Urinary bladder (tissue), 4 donors: ENCODE data around the gene NR1H2. TPM values are rescaled to one million over a fixed set of nuclear protein-coding genes. Genes with fewer than 3 reads are reported as not detected.
"Not testable (repeated sequence)": the region's sequence is repeated elsewhere in the genome, so short reads cannot be mapped to it uniquely, and the experiment has no call there.

Source experiments
- DNase-seq: peaks from one replicate; pipeline ENCODE4 v3.0.0-alpha.2; 2015; ENCODE audit errors: extremely low spot score
- H3K27ac ChIP-seq: one replicate; pipeline ENCODE4 v1.5.1; 2013; ENCODE audit warnings: low read depth, mild to moderate bottlenecking, moderate library complexity
- H3K36me3 ChIP-seq: one replicate; pipeline ENCODE4 v1.6.1; 2013; ENCODE audit warnings: mild to moderate bottlenecking, moderate library complexity; ENCODE audit not compliant: insufficient read depth
- H3K4me1 ChIP-seq: one replicate; pipeline ENCODE4 v1.6.1; 2013; ENCODE audit warnings: mild to moderate bottlenecking, moderate library complexity; ENCODE audit not compliant: insufficient read depth
- H3K4me3 ChIP-seq: one replicate; pipeline ENCODE4 v1.5.1; 2013; ENCODE audit warnings: low read depth, low read length
- WGBS: extraction: QIAGEN DNeasy Blood & Tissue Kit; methylation state at CpG from one replicate; pipeline ENCODE4 v1.1.7; 2013; 5-methylcytosine and 5-hydroxymethylcytosine counted together
- polyA plus RNA-seq: library from polyadenylated mRNA; stranded (reverse); fragments of 200-250 nt; gene quantifications from one replicate; pipeline ENCODE4 v1.2.3, GENCODE V29; 2013
- total RNA-seq: library from RNA; depleted of rRNA; stranded (reverse); fragments of >200 nt; gene quantifications from one replicate; pipeline ENCODE4 v1.2.3, GENCODE V29; 2014
- donor health status: healthy with polysubstance abuse.
- donor health status: healthy.

Gene NR1H2
- total and polyA plus RNA-seq, 2 donors: 33.4 to 136 TPM

- Histone ChIP-seq H3K36me3 (no peaks in the 10 kb centered on the region), H3K4me3 (no peak overlapping the region), H3K4me1 (no peaks in the 10 kb centered on the region), H3K27ac (no peak overlapping the region)
- under 1% methylated on average over 34 of the region's 34 CpGs for WGBS
- DNase-seq: peak; percentile 89
Measured at GRCh38 chr19:50333235-50333736, 43.0 kb upstream of the NR1H2 start.

DNA sequence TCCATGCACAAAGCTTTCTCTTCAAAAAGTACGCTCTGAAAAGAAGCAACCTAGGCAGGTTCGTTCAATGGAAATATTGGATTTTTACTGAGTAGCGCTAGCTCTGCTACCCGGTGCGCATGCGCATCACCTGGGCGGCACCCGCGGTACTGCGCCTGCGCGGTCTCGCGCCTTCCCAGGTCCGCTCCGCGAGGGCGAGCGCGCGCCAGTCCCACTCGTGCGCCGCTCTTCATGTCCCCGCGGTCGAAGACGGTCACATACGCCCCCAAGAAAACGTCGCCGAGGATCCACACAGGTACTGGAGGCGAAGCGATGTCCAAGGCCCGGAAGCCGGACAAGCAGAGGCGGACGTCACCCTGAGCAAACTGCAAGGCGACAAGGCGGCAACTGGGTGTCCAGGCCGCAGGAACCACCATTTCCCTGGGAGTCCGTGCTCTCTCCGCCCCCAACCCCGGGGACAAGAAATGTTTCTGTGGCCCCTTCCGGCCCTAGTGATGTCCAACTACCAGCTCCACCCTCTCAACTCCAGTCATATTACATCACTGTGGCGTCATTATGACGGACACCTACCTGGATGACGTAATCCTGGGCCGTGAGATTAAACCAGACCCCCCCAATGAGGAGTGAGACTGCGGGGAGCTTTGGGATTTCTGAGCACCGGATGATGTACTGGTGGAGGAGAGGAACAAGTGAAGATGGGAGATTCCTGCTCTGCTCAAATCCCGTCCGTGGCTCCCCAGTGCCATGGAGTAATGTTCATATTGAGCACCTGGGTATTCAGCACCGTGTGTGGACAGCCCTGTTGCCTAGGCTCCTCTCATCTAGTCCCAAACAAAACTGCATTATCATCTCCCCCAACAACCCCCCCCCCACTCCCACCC, 42.3 kb upstream of the NR1H2 start:
- WGBS: 11% methylated on average over 54 of the region's 54 CpGs
- Histone ChIP-seq H3K4me1 (no peaks in the 10 kb centered on the region), H3K4me3 (no peak overlapping the region), H3K36me3 (no peaks in the 10 kb centered on the region), H3K27ac (peak overlapping the region; percentile 26)
- DNase-seq: no peak

DNA sequence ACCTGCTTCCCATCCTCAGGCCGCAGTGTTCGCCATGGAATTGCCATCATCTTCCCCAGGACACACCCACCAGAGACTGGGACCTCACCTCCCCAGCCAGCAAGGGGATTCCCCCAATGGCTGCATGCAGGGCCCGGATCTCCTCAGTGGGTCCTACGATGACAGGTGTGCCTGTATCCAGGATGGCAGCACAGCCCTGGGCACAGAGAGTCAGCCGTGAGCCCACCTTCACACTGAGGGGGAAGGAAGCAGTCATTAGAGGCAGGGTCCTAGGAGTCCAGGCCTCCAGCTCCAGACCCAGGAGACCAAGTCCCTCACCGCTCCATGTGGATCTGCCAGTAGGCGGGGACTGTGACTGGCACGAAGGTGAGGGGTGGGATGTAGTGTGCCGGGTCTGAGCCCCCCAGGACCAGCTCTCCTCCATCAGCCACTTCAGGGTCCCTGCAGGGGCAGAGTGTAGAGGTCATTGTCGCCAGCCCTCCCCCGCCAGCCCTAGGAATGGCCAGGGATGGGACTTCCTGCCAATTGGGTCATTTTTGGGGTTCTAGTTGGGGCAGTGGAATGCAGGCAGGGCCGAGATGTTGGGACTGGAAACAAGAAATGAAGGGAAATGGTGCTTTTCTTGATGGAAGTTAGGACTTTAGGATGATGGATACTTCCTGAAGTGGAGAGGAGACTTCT, 41.4 kb upstream of the NR1H2 start:
- Histone ChIP-seq H3K36me3 (no peaks in the 10 kb centered on the region), H3K4me1 (no peaks in the 10 kb centered on the region), H3K27ac (no peak overlapping the region), H3K4me3 (no peak overlapping the region)
- 94% methylated on average over 12 of the region's 12 CpGs for WGBS
- no peak for DNase-seq

DNA sequence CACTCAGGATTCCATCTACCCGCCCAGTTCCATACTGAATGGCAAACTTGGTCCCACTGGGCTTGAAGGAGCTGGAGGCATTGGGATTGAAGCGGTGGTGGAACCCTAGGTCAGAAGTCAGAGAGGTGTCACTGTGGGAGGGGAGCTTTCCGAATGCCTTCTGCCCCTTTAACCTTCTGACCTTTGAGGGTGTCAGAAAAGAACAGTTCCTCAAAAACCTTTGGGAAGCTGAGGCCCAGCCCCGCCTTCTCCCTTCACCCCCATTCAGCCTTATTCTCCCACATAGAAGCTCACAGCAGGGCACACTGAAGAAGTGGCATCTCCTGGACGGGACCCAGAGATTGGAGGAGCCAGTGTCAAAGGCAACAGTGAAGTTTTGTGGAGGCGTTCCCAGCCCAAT, 39.2 kb upstream of the NR1H2 start:
- H3K4me3 ChIP-seq, H3K27ac ChIP-seq, H3K36me3 ChIP-seq, H3K4me1 ChIP-seq, DNase-seq: not testable (repeated sequence)
- 83% methylated on average over 6 of the region's 6 CpGs for WGBS

DNA sequence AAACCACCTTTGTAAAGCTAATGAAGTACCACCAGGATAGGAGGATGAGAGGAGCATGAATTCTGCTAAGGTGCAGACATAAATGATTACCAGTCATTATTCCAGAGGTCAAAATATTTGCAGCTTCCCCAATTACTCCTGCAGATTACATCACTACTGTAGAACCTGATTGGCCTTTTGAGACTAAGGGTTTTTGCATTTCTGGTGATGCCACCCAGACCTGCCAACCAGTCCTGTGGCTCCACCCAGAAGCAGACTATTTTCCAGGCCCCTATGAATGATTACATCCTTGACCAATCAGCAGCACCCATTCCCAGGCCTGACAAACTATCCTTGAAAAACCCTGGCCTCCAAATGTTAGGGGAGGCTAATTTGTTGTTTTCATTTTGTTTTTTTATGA, 35.9 kb upstream of the NR1H2 start:
- Histone ChIP-seq H3K36me3 (no peaks in the 10 kb centered on the region), H3K4me1 (no peaks in the 10 kb centered on the region), H3K4me3 (no peak overlapping the region), H3K27ac (no peak overlapping the region)
- no peak for DNase-seq

GRCh38 chr19:50341091-50341564, 35.1 kb upstream of the NR1H2 start:
- Histone ChIP-seq H3K27ac (no peak overlapping the region), H3K36me3 (no peaks in the 10 kb centered on the region), H3K4me1 (no peaks in the 10 kb centered on the region), H3K4me3 (no peak overlapping the region)
- whole genome bisulfite sequencing: 88% methylated on average over 3 of the region's 3 CpGs
- no peak for DNase-seq

DNA sequence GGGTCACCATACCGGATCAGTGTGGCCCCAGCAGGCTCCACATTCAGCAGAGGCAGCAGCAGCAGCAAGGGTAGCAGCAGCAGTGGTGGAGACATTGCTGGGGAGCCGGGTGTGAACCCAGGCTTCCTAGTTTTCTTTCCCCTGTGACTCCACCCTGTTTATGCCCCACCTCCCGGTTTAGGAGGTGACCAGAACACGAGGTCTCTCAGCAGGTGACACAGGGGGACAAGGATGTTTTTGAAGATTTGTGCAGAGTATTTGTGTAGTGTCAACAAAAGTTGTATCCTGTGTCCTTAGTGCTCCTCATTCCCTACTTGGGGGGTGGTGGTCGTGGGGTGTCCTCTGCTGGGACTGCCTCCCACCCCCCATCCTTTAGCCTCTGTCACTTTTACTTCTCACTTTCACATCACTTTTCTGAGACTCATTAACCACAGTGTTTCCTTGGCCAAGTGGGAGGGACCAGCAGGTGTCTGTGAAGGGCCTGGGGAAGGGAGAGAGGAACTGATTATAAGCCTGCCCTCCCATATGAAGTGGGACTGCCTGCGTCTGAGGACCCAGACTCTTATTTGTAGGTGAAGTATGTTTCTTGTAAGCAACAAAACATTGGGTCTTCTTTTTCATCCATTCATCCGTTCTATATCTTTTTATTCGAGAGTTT, 31.5 kb upstream of the NR1H2 start:
- H3K4me3 ChIP-seq: no peak overlapping the region
- WGBS: 76% methylated on average over 8 of the region's 8 CpGs
- no peaks in the 10 kb centered on the region for H3K36me3 ChIP-seq
- DNase-seq: no peak
- no peak overlapping the region for H3K27ac ChIP-seq
- H3K4me1 ChIP-seq: no peaks in the 10 kb centered on the region

DNA sequence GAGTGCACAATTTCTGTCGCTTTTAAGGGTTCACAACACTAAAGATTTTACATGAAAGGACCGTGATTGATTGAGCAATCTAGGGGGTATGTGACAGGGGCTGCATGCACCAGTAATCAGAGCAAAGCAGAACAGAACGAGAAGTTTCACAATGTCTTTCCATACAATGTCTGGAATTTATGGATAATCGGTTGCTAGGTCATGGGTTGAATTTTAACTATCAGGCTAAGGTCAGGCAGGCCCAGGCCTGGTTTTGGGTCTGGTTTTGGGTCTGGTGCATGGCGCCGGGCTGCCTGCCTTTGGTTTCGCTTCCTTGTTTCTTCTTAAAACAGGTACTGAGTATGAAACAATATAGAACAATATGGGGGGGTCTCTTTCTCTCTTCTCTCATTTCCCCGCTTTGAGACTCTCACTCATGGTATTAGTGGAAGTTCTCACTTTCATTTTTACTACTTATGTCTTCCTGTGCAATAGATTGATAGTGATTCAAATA, 29.1 kb upstream of the NR1H2 start:
- H3K27ac ChIP-seq, H3K4me3 ChIP-seq, DNase-seq, H3K36me3 ChIP-seq, H3K4me1 ChIP-seq: not testable (repeated sequence)
- 65% methylated on average over 8 of the region's 8 CpGs for WGBS

DNA sequence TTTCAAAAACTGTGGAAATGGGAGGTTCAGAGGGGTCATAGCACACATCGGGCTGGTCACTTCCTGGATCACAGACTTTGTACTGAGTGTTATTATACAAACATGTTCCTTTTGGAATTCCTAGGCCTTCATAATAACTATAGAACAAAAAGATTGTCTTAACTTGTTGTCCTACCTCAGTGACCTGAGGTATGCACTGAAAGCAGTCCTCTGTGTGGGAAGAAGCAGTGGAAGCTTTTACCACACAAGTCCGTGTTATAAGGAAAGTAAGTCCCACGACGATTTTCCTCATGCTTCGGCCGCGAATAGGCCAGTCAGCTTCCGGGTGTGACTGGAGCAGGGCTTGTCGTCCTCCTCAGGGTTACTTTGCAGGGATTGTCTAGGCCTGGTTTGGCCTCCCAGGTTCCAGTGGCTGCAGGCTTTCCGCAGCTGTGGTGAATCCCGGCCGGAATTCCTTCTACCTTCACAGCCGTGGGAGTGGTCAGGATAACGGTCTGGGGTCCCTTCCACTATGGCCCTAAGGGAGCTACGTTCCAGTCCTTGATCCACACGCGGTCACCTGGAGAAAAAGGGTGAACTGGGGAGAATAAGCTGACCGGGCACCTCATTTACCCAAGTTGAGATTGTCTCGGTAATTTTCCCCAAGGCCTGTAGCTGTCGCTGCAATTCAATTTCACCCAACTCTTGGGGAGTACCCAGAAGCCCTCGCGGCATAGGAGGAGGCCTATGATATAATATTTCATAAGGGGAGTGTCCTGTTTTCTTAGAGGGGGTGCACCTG, 26.8 kb upstream of the NR1H2 start:
- Histone ChIP-seq H3K4me1 (no peaks in the 10 kb centered on the region), H3K27ac (no peak overlapping the region), H3K4me3 (no peak overlapping the region), H3K36me3 (no peaks in the 10 kb centered on the region)
- DNase-seq: no peak
- 64% methylated on average over 22 of the region's 22 CpGs for WGBS

- Histone ChIP-seq H3K36me3 (no peaks in the 10 kb centered on the region), H3K27ac (no peak overlapping the region), H3K4me3 (no peak overlapping the region), H3K4me1 (no peaks in the 10 kb centered on the region)
- WGBS: 34% methylated on average over 4 of the region's 4 CpGs
- DNase-seq: no peak
Measured at GRCh38 chr19:50352242-50352641, 24.0 kb upstream of the NR1H2 start.

- not testable (repeated sequence) for H3K4me1 ChIP-seq, H3K36me3 ChIP-seq, DNase-seq, H3K27ac ChIP-seq, H3K4me3 ChIP-seq
- WGBS: 80% methylated on average over 7 of the region's 7 CpGs
Measured at GRCh38 chr19:50353487-50353880, 22.8 kb upstream of the NR1H2 start.

DNA sequence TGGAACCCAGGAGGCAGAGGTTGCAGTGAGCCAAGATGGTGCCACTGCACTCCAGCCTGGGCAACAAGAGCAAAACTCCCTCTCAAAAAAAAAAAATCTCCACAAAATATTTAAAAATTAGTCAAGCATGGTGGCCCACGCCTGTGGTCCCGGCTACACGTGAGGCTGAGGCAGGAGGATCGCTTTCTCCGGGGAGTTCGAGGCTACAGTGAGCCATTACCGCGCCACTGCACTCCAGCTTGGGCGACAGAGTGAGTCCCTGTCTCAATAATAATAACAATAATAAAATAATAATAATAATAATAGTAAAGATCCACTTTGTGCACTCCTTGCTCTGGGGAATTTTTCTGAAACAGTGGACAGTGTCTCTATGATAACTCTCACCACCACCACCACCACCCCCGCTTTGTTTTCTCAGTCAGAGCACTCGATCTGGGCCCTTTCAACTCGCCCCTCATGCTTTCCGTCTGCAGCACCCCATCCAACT, 19.5 kb upstream of the NR1H2 start:
- Histone ChIP-seq H3K4me1 (no peaks in the 10 kb centered on the region), H3K27ac (no peak overlapping the region), H3K36me3 (no peaks in the 10 kb centered on the region), H3K4me3 (no peak overlapping the region)
- DNase-seq: no peak
- 36% methylated on average over 13 of the region's 13 CpGs for WGBS
